ENCODE measurements around the gene TRIM54. TPM values are rescaled to one million over a fixed set of nuclear protein-coding genes. Genes with fewer than 3 reads are reported as not detected.
"Not testable (repeated sequence)": the region's sequence is repeated elsewhere in the genome, so short reads cannot be mapped to it uniquely, and the experiment has no call there.

TRIM54 gene
- polyA plus RNA-seq, 1 donor, result 128 TPM

- no peak for DNase-seq
Observed at GRCh38 chr2:27258051-27258450, 24.2 kb upstream of the TRIM54 start.

GRCh38 chr2:27261241-27261925 lies 20.8 kb upstream of the TRIM54 start:
- no peak for DNase-seq

- no peak for DNase-seq
Observed at GRCh38 chr2:27261926-27262298, 20.3 kb upstream of the TRIM54 start.

- DNase-seq, result peak; percentile 38
Observed at GRCh38 chr2:27262379-27263286, 19.6 kb upstream of the TRIM54 start, which contains the start of gene SLC30A3. SLC30A3 (minus strand) TSS chr2:27263047; CDS start chr2:27262906, 141 bp downstream.

GRCh38 chr2:27263287-27264252 lies 18.7 kb upstream of the TRIM54 start:
- no peak for DNase-seq

- DNase-seq, result no peak
Observed at GRCh38 chr2:27264253-27264752, 17.9 kb upstream of the TRIM54 start.

- peak; percentile 28 for DNase-seq
Observed at GRCh38 chr2:27264753-27265535, 17.3 kb upstream of the TRIM54 start.

- no peak for DNase-seq
Observed at GRCh38 chr2:27265536-27265870, 16.7 kb upstream of the TRIM54 start.

- not testable (repeated sequence) for DNase-seq
Observed at GRCh38 chr2:27268296-27268695, 13.9 kb upstream of the TRIM54 start.

- no peak for DNase-seq
Observed at GRCh38 chr2:27270131-27270530, 12.1 kb upstream of the TRIM54 start.

GRCh38 chr2:27270670-27271069 lies 11.6 kb upstream of the TRIM54 start:
- DNase-seq, result no peak

- DNase-seq, result no peak
Observed at GRCh38 chr2:27271631-27272340, 10.4 kb upstream of the TRIM54 start.

- not testable (repeated sequence) for DNase-seq
Observed at GRCh38 chr2:27272537-27273522, 9.4 kb upstream of the TRIM54 start.

- DNase-seq, result no peak
Observed at GRCh38 chr2:27275211-27276150, 6.7 kb upstream of the TRIM54 start, which contains the start of gene DNAJC5G. DNAJC5G (plus strand) TSS chr2:27275433; CDS start chr2:27276729, 1,296 bp downstream.

- no peak for DNase-seq
Observed at GRCh38 chr2:27278010-27278409, 4.2 kb upstream of the TRIM54 start.

- DNase-seq, result no peak
Observed at GRCh38 chr2:27280826-27281225, 1.4 kb upstream of the TRIM54 start.

- DNase-seq, result no peak
Observed at GRCh38 chr2:27281442-27281841, 787 bp upstream of the TRIM54 start.

GRCh38 chr2:27282892-27283291 lies 663 bp downstream of the TRIM54 start:
- no peak for DNase-seq
